Measurements from ENCODE around the gene PPP4R2. TPM values are rescaled to one million over a fixed set of nuclear protein-coding genes. Genes with fewer than 3 reads are reported as not detected.

Gene PPP4R2
- total RNA-seq, 4 donors from 2014 or later = 32.2 to 57.6 (median 40.2) TPM

DNA sequence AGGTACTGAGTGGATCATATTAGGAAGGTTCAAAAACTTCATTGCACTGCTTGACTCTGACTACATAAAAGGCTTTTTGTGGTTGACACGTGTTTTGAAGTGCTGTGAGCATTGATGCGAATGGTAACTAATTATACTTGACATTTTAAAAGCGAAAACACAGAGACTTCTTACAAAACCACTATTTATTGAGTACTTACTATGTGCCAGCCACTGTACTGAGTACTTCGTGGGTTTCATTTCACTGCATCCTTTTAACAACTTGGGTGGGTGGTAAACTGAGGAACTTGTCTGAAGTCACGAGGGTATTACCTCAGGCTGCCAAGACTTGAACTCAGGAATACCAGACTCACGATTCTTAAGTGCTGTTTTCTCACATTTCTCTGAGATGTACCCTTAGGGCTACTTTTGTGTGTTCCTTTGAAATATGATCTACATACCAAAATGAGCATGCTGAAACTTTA is 45.3 kb upstream of the PPP4R2 start:
- Histone ChIP-seq H3K36me3 (no peaks in the 10 kb centered on the region), H3K4me1 (no peaks in the 10 kb centered on the region), H3K27me3 (no peaks in the 10 kb centered on the region), H3K9me3 (no peaks in the 10 kb centered on the region), H3K4me3 (no peak overlapping the region), H3K27ac (no peak overlapping the region)
- 69 to 82% methylated on average over 6 of the region's 6 CpGs for WGBS, 2 donors (ENCODE audit: low coverage in 1 of 2)
- no peak for TF ChIP-seq POLR2A (IDR thresholded peaks at IDR 0.05)
- no peak for TF ChIP-seq POLR2AphosphoS5 (IDR thresholded peaks at IDR 0.05)
- TF ChIP-seq EP300 (IDR thresholded peaks at IDR 0.05) = no peak
- no peak for TF ChIP-seq CTCF (IDR thresholded peaks at IDR 0.05)
- no peak for ATAC-seq

- no peak overlapping the region for H3K4me3 ChIP-seq
- H3K36me3 ChIP-seq = peaks cover 0 to 4% of the 10 kb centered on the region in 2 donors
- peak; percentile 39 for ATAC-seq
- H3K27me3 ChIP-seq = no peaks in the 10 kb centered on the region
- WGBS, 2 donors (ENCODE audit: low coverage in 1 of 2) = 85 to 94% methylated on average over 5 to 6 of the region's 7 CpGs
- no peak for TF ChIP-seq EP300 (IDR thresholded peaks at IDR 0.05)
- TF ChIP-seq POLR2A (IDR thresholded peaks at IDR 0.05) = no peak
- TF ChIP-seq CTCF (IDR thresholded peaks at IDR 0.05) = no peak
- TF ChIP-seq POLR2AphosphoS5 (IDR thresholded peaks at IDR 0.05) = no peak
- H3K9me3 ChIP-seq = no peaks in the 10 kb centered on the region
- H3K4me1 ChIP-seq = no peaks in the 10 kb centered on the region
- no peak overlapping the region for H3K27ac ChIP-seq
Observed at GRCh38 chr3:72953325-72953956, 43.2 kb upstream of the PPP4R2 start.

GRCh38 chr3:72957297-72957696 is 39.3 kb upstream of the PPP4R2 start:
- Histone ChIP-seq H3K36me3 (peaks cover 0 to 4% of the 10 kb centered on the region in 2 donors), H3K27me3 (no peaks in the 10 kb centered on the region), H3K4me3 (no peak overlapping the region), H3K9me3 (no peaks in the 10 kb centered on the region), H3K27ac (peak overlapping the region in 2 of 4 donors; percentile 46 to 58), H3K4me1 (peaks cover 0 to 6% (median 0%) of the 10 kb centered on the region in 3 donors)
- ATAC-seq = no peak
- 53 to 72% methylated on average over 4 to 5 of the region's 8 CpGs for WGBS, 2 donors (ENCODE audit: low coverage in 1 of 2)
- TF ChIP-seq POLR2A (IDR thresholded peaks at IDR 0.05) (no peak), POLR2AphosphoS5 (IDR thresholded peaks at IDR 0.05) (no peak), EP300 (IDR thresholded peaks at IDR 0.05) (no peak), CTCF (IDR thresholded peaks at IDR 0.05) (no peak)

GRCh38 chr3:72959336-72959735 is 37.3 kb upstream of the PPP4R2 start:
- Histone ChIP-seq H3K27me3 (no peaks in the 10 kb centered on the region), H3K4me3 (no peak overlapping the region), H3K9me3 (no peaks in the 10 kb centered on the region), H3K36me3 (peaks cover 0 to 4% of the 10 kb centered on the region in 2 donors), H3K4me1 (peaks cover 0 to 6% (median 0%) of the 10 kb centered on the region in 3 donors), H3K27ac (no peak overlapping the region)
- WGBS, 2 donors (ENCODE audit: low coverage in 1 of 2) = 96 to 100% methylated on average over 2 to 4 of the region's 5 CpGs
- no peak for ATAC-seq
- TF ChIP-seq POLR2AphosphoS5 (IDR thresholded peaks at IDR 0.05) = no peak
- no peak for TF ChIP-seq POLR2A (IDR thresholded peaks at IDR 0.05)
- TF ChIP-seq CTCF (IDR thresholded peaks at IDR 0.05) = no peak
- no peak for TF ChIP-seq EP300 (IDR thresholded peaks at IDR 0.05)

All from gastroesophageal sphincter (tissue), 4 donors.